OCI-LY1 (cell line): ENCODE results near the gene PLEKHM1.

Experiments used
- H2AFZ ChIP-seq: fragments of 200-600 bp; sonication (generic), shearing (Covaris generic); 2 replicates; pipeline ENCODE4 v1.6.0; 2014; ENCODE audit warnings: antibody characterized with exemption, mild to moderate bottlenecking, low read length
- H3F3A ChIP-seq: fragments of 200-600 bp; sonication (generic), shearing (Covaris generic); 2 replicates; pipeline ENCODE4 v1.6.0; 2014; ENCODE audit warnings: mild to moderate bottlenecking, antibody characterized with exemption, low read length, moderate library complexity; ENCODE audit not compliant: insufficient read depth
- H3K27ac ChIP-seq: fragments of 200-600 bp; sonication (generic); 2 replicates; pipeline ENCODE4 v1.5.1; 2014; ENCODE audit warnings: low read length, mixed run types, mild to moderate bottlenecking, low read depth; ENCODE audit not compliant: poor library complexity, severe bottlenecking
- H3K27me3 ChIP-seq: fragments of 200-600 bp; sonication (generic); 2 replicates; pipeline ENCODE4 v1.6.0; 2014; ENCODE audit warnings: antibody characterized with exemption, mild to moderate bottlenecking, low read length, moderate library complexity; ENCODE audit not compliant: insufficient read depth
- H3K36me3 ChIP-seq: fragments of 200-600 bp; sonication (generic); 2 replicates; pipeline ENCODE4 v1.6.1; 2014; ENCODE audit warnings: mild to moderate bottlenecking, antibody characterized with exemption, low read length, moderate library complexity, mixed read lengths; ENCODE audit not compliant: insufficient read depth
- H3K4me1 ChIP-seq: fragments of 200-600 bp; sonication (generic); 2 replicates; pipeline ENCODE4 v1.5.1; 2014; ENCODE audit warnings: mild to moderate bottlenecking, low read length, moderate library complexity; ENCODE audit not compliant: insufficient read depth, severe bottlenecking
- H3K4me2 ChIP-seq: fragments of 200-600 bp; sonication (generic), shearing (Covaris generic); 2 replicates; pipeline ENCODE4 v1.6.1; 2014; ENCODE audit warnings: low read length
- H3K4me3 ChIP-seq: fragments of 200-600 bp; sonication (generic); 2 replicates; pipeline ENCODE4 v1.5.1; 2014; ENCODE audit warnings: low read length, low read depth, mild to moderate bottlenecking, mixed read lengths; ENCODE audit not compliant: poor library complexity, severe bottlenecking
- H3K79me2 ChIP-seq: fragments of 200-600 bp; shearing (Covaris generic); 2 replicates; pipeline ENCODE4 v1.6.1; 2016; ENCODE audit warnings: mixed run types, low read length, mixed read lengths; ENCODE audit not compliant: insufficient read depth
- H3K9ac ChIP-seq: fragments of 200-600 bp; sonication (generic), shearing (Covaris generic); 2 replicates; pipeline ENCODE4 v1.6.1; 2014; ENCODE audit warnings: mild to moderate bottlenecking, low read length, mixed read lengths
- H3K9me2 ChIP-seq: fragments of 200-600 bp; sonication (generic), shearing (Covaris generic); 2 replicates; pipeline ENCODE4 v1.6.1; 2014; ENCODE audit warnings: low read depth, mild to moderate bottlenecking, low read length, mixed read lengths
- H3K9me3 ChIP-seq: fragments of 200-600 bp; shearing (Covaris generic); 2 replicates; pipeline ENCODE4 v1.6.1; 2014; ENCODE audit warnings: low read length, mixed read lengths
- H4K20me1 ChIP-seq: fragments of 200-600 bp; sonication (generic), shearing (Covaris generic); 2 replicates; pipeline ENCODE4 v1.6.0; 2016; ENCODE audit warnings: mild to moderate bottlenecking, low read length; ENCODE audit not compliant: insufficient read depth
- EZH2 ChIP-seq: fragments of 200-600 bp; sonication (generic), shearing (Covaris generic); IDR thresholded peaks from 2 replicates; pipeline ENCODE4 v1.8.0; 2017; ENCODE audit warnings: borderline replicate concordance, mixed run types, mild to moderate bottlenecking, antibody characterized with exemption, low read length, moderate library complexity, mixed read lengths
- TF ChIP-seq, protein P1 (sequence below): fragments of 200-600 bp; sonication (generic), shearing (Covaris generic); IDR thresholded peaks from 2 replicates; pipeline ENCODE4 v1.5.1; 2017; ENCODE audit warnings: mild to moderate bottlenecking, antibody characterized with exemption, low read length, moderate library complexity, mixed read lengths

PLEKHM1 gene

GRCh38 chr17:45398800-45399199, 91.7 kb downstream of the PLEKHM1 start:
- TF ChIP-seq, protein P1, sequence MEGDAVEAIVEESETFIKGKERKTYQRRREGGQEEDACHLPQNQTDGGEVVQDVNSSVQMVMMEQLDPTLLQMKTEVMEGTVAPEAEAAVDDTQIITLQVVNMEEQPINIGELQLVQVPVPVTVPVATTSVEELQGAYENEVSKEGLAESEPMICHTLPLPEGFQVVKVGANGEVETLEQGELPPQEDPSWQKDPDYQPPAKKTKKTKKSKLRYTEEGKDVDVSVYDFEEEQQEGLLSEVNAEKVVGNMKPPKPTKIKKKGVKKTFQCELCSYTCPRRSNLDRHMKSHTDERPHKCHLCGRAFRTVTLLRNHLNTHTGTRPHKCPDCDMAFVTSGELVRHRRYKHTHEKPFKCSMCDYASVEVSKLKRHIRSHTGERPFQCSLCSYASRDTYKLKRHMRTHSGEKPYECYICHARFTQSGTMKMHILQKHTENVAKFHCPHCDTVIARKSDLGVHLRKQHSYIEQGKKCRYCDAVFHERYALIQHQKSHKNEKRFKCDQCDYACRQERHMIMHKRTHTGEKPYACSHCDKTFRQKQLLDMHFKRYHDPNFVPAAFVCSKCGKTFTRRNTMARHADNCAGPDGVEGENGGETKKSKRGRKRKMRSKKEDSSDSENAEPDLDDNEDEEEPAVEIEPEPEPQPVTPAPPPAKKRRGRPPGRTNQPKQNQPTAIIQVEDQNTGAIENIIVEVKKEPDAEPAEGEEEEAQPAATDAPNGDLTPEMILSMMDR, result no peak
- Histone ChIP-seq H3K27ac (no peak overlapping the region), H2AFZ (no peak overlapping the region), H3K9ac (no peak overlapping the region), H3K79me2 (no peaks in the 10 kb centered on the region), H3K4me2 (no peak overlapping the region), H3K36me3 (peaks cover 39% of the 10 kb centered on the region), H3K4me3 (no peak overlapping the region), H3K9me3 (no peaks in the 10 kb centered on the region), H4K20me1 (no peaks in the 10 kb centered on the region), H3F3A (no peaks in the 10 kb centered on the region), H3K27me3 (no peaks in the 10 kb centered on the region), H3K9me2 (no peaks in the 10 kb centered on the region), H3K4me1 (no peaks in the 10 kb centered on the region)

DNA sequence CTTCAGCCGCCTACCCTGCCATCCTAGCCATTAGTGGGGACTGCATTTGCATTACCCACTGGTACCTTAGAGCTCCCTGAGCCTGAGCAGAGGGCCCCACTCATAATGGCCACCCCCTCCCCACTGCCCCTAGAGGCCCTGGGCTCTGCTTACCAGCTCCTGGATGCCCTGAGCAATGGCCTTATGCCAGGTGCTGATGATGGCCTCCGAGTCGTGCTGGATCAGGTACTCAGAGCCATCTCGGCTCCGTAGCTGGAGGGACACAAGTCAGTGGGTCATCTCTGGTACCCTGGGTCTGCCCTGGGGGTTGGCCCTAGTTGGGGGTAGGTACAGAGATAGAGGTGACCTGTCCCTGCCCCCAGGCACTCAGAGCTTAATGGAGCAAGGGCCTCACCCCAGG, 92.7 kb downstream of the PLEKHM1 start:
- no peaks in the 10 kb centered on the region for H3K9me3 ChIP-seq
- TF ChIP-seq, protein P1, result no peak
- no peak for TF ChIP-seq EZH2
- H3K79me2 ChIP-seq, result no peaks in the 10 kb centered on the region
- H3F3A ChIP-seq, result no peaks in the 10 kb centered on the region
- no peaks in the 10 kb centered on the region for H4K20me1 ChIP-seq
- no peaks in the 10 kb centered on the region for H3K4me1 ChIP-seq
- H2AFZ ChIP-seq, result no peak overlapping the region
- peaks cover 36% of the 10 kb centered on the region for H3K36me3 ChIP-seq
- no peak overlapping the region for H3K4me2 ChIP-seq
- H3K27me3 ChIP-seq, result no peaks in the 10 kb centered on the region
- H3K9ac ChIP-seq, result no peak overlapping the region
- H3K9me2 ChIP-seq, result no peaks in the 10 kb centered on the region
- no peak overlapping the region for H3K4me3 ChIP-seq
- H3K27ac ChIP-seq, result no peak overlapping the region

DNA sequence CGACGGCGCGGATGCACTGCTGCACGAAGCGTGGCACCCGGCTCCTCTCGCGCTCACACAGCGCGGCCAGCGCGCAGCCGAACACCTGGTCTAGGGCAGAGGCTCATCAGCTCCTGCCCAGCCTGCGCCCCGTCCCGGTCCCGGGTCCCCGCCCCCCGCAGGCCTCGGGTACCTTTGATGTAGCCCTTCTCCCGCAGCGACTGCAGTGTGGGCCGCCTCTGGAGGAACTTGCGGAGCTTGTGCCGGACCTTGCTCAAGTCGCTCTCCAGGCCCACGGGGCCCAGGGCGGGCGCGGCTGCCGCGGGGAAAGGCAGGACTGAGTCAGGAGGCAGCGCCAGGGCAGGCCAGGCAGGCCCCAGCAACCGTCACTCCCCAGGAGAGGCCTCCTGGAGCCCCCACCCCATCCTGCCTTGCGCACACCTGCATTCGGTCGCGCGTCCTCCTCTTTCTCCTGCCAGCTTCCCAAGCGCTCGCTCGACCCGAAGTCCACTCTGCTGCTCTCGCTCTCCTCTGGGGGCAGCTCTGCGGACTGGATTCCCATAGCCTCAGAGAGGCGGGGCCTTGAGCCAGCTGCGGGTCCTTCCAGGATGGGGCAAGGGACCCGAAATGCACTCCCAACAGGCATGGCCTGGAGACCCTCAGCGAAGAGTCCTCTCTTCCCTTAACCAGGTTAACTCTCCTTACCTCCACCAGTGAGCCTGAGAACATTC, 93.9 kb downstream of the PLEKHM1 start:
- H3K36me3 ChIP-seq, result peaks cover 31% of the 10 kb centered on the region
- H3F3A ChIP-seq, result no peaks in the 10 kb centered on the region
- H4K20me1 ChIP-seq, result no peaks in the 10 kb centered on the region
- no peak overlapping the region for H3K9ac ChIP-seq
- H3K4me3 ChIP-seq, result no peak overlapping the region
- no peaks in the 10 kb centered on the region for H3K79me2 ChIP-seq
- no peaks in the 10 kb centered on the region for H3K27me3 ChIP-seq
- H2AFZ ChIP-seq, result no peak overlapping the region
- no peak for TF ChIP-seq EZH2
- TF ChIP-seq, protein P1, result no peak
- no peaks in the 10 kb centered on the region for H3K4me1 ChIP-seq
- H3K9me3 ChIP-seq, result no peaks in the 10 kb centered on the region
- no peaks in the 10 kb centered on the region for H3K9me2 ChIP-seq
- no peak overlapping the region for H3K4me2 ChIP-seq
- no peak overlapping the region for H3K27ac ChIP-seq
